AG04449 (cell line): Measurements from ENCODE around the gene SLFN12L.
"Not testable (repeated sequence)": the region's sequence is repeated elsewhere in the genome, so short reads cannot be mapped to it uniquely, and the experiment has no call there.

Experiments used
- CTCF ChIA-PET: fragments of 350-600 bp; formaldehyde crosslinking; extraction: SDS; loops from one replicate; lab custom pipeline; 2021; ENCODE audit warnings: antibody characterized with exemption; lab: Yijun Ruan, JAX
- POLR2A ChIA-PET: fragments of 400-600, 350-600 bp; formaldehyde crosslinking; extraction: SDS; loops from one replicate; lab custom pipeline; 2020; ENCODE audit warnings: antibody characterized with exemption, inconsistent platforms; lab: Yijun Ruan, JAX
- DNase-seq: peaks from one replicate; pipeline ENCODE4 v3.0.0-alpha.2; 2010; ENCODE audit warnings: low read depth, low spot score
- H3K4me3 ChIP-seq: 2 replicates; pipeline ENCODE4 v1.5.1; 2011; ENCODE audit warnings: low read depth, mild to moderate bottlenecking, control low read depth, low read length
- CTCF ChIP-seq: IDR thresholded peaks from one replicate; pipeline ENCODE4 v1.5.1; 2011; ENCODE audit warnings: mild to moderate bottlenecking, moderate library complexity, low read length, control low read depth, inconsistent platforms; ENCODE audit not compliant: insufficient read depth; ENCODE audit errors: missing control alignments

SLFN12L gene

GRCh38 chr17:35519439-35519838, 18.0 kb downstream of the SLFN12L start:
- DNase-seq, result no peak
- TF ChIP-seq CTCF, result no peak
- no peak overlapping the region for H3K4me3 ChIP-seq
- ChIA-PET CTCF (interaction anchor here (0.9 kb wide), 1 partner anchor 228 kb away, joined by 3 read pairs; no protein-coding TSS in a partner anchor), POLR2A (no interaction called here)

GRCh38 chr17:35518431-35518830, 19.0 kb downstream of the SLFN12L start:
- H3K4me3 ChIP-seq, CTCF ChIA-PET, DNase-seq, POLR2A ChIA-PET: not testable (repeated sequence)

- POLR2A ChIA-PET, result no interaction called here
- TF ChIP-seq CTCF, result no peak
- DNase-seq, result no peak
- CTCF ChIA-PET, result no interaction called here
- H3K4me3 ChIP-seq, result no peak overlapping the region
Measured at GRCh38 chr17:35515027-35515426, 22.5 kb downstream of the SLFN12L start.

GRCh38 chr17:35514564-35514963, 22.9 kb downstream of the SLFN12L start:
- DNase-seq, result no peak
- POLR2A ChIA-PET, result no interaction called here
- TF ChIP-seq CTCF, result no peak
- CTCF ChIA-PET, result no interaction called here
- no peak overlapping the region for H3K4me3 ChIP-seq

- no peak overlapping the region for H3K4me3 ChIP-seq
- POLR2A ChIA-PET, result no interaction called here
- CTCF ChIA-PET, result interaction anchor here (1.9 kb wide), 1 partner anchor 197 kb away, joined by 6 read pairs; no protein-coding TSS in a partner anchor
- TF ChIP-seq CTCF, result no peak
- DNase-seq, result no peak
Measured at GRCh38 chr17:35510052-35510451, 27.4 kb downstream of the SLFN12L start.

GRCh38 chr17:35507714-35508113, 29.8 kb downstream of the SLFN12L start:
- H3K4me3 ChIP-seq, DNase-seq, POLR2A ChIA-PET: not testable (repeated sequence)
- CTCF ChIA-PET, result interaction anchor here (1.1 kb wide), 1 partner anchor 24 kb away, joined by 3 read pairs; no protein-coding TSS in a partner anchor

GRCh38 chr17:35499548-35499947, 37.9 kb downstream of the SLFN12L start:
- no peak for DNase-seq
- CTCF ChIA-PET, result interaction anchor here (1.1 kb wide), 2 partner anchors 35 to 40 kb away, joined by 3 to 4 read pairs; no protein-coding TSS in a partner anchor
- no peak overlapping the region for H3K4me3 ChIP-seq
- POLR2A ChIA-PET, result no interaction called here
- no peak for TF ChIP-seq CTCF
